Liver (tissue), 9 donors: Measurements from ENCODE around the gene NRAS. TPM values are rescaled to one million over a fixed set of nuclear protein-coding genes. Genes with fewer than 3 reads are reported as not detected.

Source experiments
- DNase-seq: peaks from one replicate; pipeline ENCODE4 v3.0.0-alpha.2; 2017; ENCODE audit warnings: low spot score
- H3K27ac ChIP-seq, 2 donors: one replicate each; pipeline ENCODE4 v1.7.0; 2013; ENCODE audit warnings: inconsistent platforms in 2 of 2, low read length in 2 of 2, control low read depth in 1 of 2, low read depth in 1 of 2, mild to moderate bottlenecking in 1 of 2
- H3K27me3 ChIP-seq, 4 donors: one replicate each; pipeline versions ENCODE4 v1.6.1 to v1.7.0; 2013; ENCODE audit warnings: low read length in 3 of 4, inconsistent platforms in 1 of 4, mild to moderate bottlenecking in 1 of 4, moderate library complexity in 1 of 4; ENCODE audit not compliant: control insufficient read depth in 4 of 4, insufficient read depth in 4 of 4
- H3K36me3 ChIP-seq, 4 donors: one replicate each; pipeline versions ENCODE4 v1.6.1 to v1.7.0; 2013; ENCODE audit warnings: low read length in 3 of 4, mild to moderate bottlenecking in 3 of 4, low read depth in 1 of 4, moderate library complexity in 1 of 4; ENCODE audit not compliant: control insufficient read depth in 4 of 4, insufficient read depth in 3 of 4
- H3K4me1 ChIP-seq, 4 donors: one replicate each; pipeline versions ENCODE4 v1.6.1 to v1.7.0; 2013; ENCODE audit warnings: low read length in 3 of 4, mild to moderate bottlenecking in 3 of 4, moderate library complexity in 1 of 4; ENCODE audit not compliant: control insufficient read depth in 4 of 4, insufficient read depth in 4 of 4
- H3K4me3 ChIP-seq, 3 donors: one replicate each; pipeline versions ENCODE4 v1.6.1 to v1.7.0; 2013; ENCODE audit warnings: low read length in 3 of 3, control low read depth in 1 of 3, low read depth in 1 of 3, mild to moderate bottlenecking in 1 of 3
- H3K9ac ChIP-seq, 2 donors: one replicate each; pipeline ENCODE4 v1.7.0; 2013; ENCODE audit warnings: low read length in 2 of 2, mild to moderate bottlenecking in 2 of 2, moderate library complexity in 2 of 2, control low read depth in 1 of 2, low read depth in 1 of 2
- H3K9me3 ChIP-seq, 4 donors: one replicate each; pipeline versions ENCODE4 v1.6.1 to v1.7.0; 2013; ENCODE audit warnings: low read length in 3 of 4; ENCODE audit not compliant: control insufficient read depth in 4 of 4
- EGR1 ChIP-seq, 2 donors: IDR thresholded peaks; 2 replicates each; pipeline ENCODE4 v1.6.1; 2016 to 2018; ENCODE audit warnings: antibody characterized with exemption in 2 of 2, low read depth in 2 of 2
- FOXA1 ChIP-seq: IDR thresholded peaks from 2 replicates; pipeline ENCODE4 v1.6.1; 2016; ENCODE audit warnings: antibody characterized with exemption
- HNF4A ChIP-seq, 2 donors: conservative IDR thresholded peaks; 2 replicates each; pipeline ENCODE4 v1.6.1; 2016; ENCODE audit warnings: antibody characterized with exemption in 2 of 2, mild to moderate bottlenecking in 2 of 2
- HNF4G ChIP-seq: IDR thresholded peaks from 2 replicates; pipeline ENCODE4 v1.6.1; 2016; ENCODE audit warnings: antibody characterized with exemption
- JUND ChIP-seq, 2 donors: IDR thresholded peaks; 2 replicates each; pipeline ENCODE4 v1.6.1; 2016; ENCODE audit warnings: antibody characterized with exemption in 2 of 2
- RAD21 ChIP-seq, 2 donors: IDR thresholded peaks; 2 replicates each; pipeline ENCODE4 v1.6.1; 2016; ENCODE audit warnings: antibody characterized with exemption in 2 of 2, mild to moderate bottlenecking in 2 of 2
- RXRA ChIP-seq, 2 donors: IDR thresholded peaks; 2 replicates each; pipeline ENCODE4 v1.6.1; 2017 to 2018; ENCODE audit warnings: antibody characterized with exemption in 2 of 2, mild to moderate bottlenecking in 1 of 2
- TAF1 ChIP-seq: conservative IDR thresholded peaks from 2 replicates; pipeline ENCODE4 v1.6.1; 2016; ENCODE audit warnings: antibody characterized with exemption, mild to moderate bottlenecking
- YY1 ChIP-seq: IDR thresholded peaks from 2 replicates; pipeline ENCODE4 v1.6.1; 2016; ENCODE audit warnings: antibody characterized with exemption, mild to moderate bottlenecking
- WGBS: extraction: QIAGEN DNeasy Blood & Tissue Kit; methylation state at CpG from one replicate; pipeline ENCODE4 v1.1.7; 2013; 5-methylcytosine and 5-hydroxymethylcytosine counted together
- polyA plus RNA-seq, 2 donors: library from polyadenylated mRNA; stranded (reverse) in 1 of 2; unstranded in 1 of 2; fragments of 200-250 nt in 1 of 2; fragments of >200 nt in 1 of 2; fragmentation: Nextera tagmentation in 1 of 2; extraction: Ambion mirVana in 1 of 2; gene quantifications; one replicate each; pipeline versions ENCODE4 v1.2.1 to v1.2.3, GENCODE V29; 2013 to 2015
- total RNA-seq, 2 donors: library from RNA; depleted of rRNA; stranded (reverse); fragments of >200 nt; gene quantifications; one replicate each; pipeline ENCODE4 v1.2.3, GENCODE V29; 2014
- TF ChIP-seq, protein P1 (sequence below): IDR thresholded peaks from 2 replicates; pipeline ENCODE4 v1.6.1; 2016; ENCODE audit warnings: antibody characterized with exemption
- TF ChIP-seq, protein P2 (sequence below): IDR thresholded peaks from 2 replicates; pipeline ENCODE4 v1.6.1; 2016; ENCODE audit warnings: antibody characterized with exemption, mild to moderate bottlenecking
- TF ChIP-seq, protein P3 (sequence below): fragments of 150-350 bp; IDR thresholded peaks from 2 replicates; pipeline ENCODE4 v1.5.1; 2017; ENCODE audit warnings: improper control_type of control experiment, low read depth, low read length; ENCODE audit not compliant: missing input control
- donor health status: healthy.
- donor health status: healthy.
- donor health status: healthy.
- donor health status: healthy.
- donor health status: healthy.

The NRAS gene
- total and polyA plus RNA-seq, 4 donors: 6.7 to 36.0 (median 13.4) TPM

GRCh38 chr1:114700036-114700600 is 16.5 kb downstream of the NRAS start:
- H3K9me3 ChIP-seq: no peaks in the 10 kb centered on the region
- H3K27me3 ChIP-seq: no peaks in the 10 kb centered on the region
- H3K36me3 ChIP-seq: no peaks in the 10 kb centered on the region
- H3K27ac ChIP-seq: no peak overlapping the region
- no peak for DNase-seq
- 63% methylated on average over 4 of the region's 4 CpGs for WGBS
- H3K9ac ChIP-seq: no peak overlapping the region
- H3K4me3 ChIP-seq: no peak overlapping the region
- TF ChIP-seq, protein P1, sequence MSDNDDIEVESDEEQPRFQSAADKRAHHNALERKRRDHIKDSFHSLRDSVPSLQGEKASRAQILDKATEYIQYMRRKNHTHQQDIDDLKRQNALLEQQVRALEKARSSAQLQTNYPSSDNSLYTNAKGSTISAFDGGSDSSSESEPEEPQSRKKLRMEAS: no peak
- TF ChIP-seq, protein P2, sequence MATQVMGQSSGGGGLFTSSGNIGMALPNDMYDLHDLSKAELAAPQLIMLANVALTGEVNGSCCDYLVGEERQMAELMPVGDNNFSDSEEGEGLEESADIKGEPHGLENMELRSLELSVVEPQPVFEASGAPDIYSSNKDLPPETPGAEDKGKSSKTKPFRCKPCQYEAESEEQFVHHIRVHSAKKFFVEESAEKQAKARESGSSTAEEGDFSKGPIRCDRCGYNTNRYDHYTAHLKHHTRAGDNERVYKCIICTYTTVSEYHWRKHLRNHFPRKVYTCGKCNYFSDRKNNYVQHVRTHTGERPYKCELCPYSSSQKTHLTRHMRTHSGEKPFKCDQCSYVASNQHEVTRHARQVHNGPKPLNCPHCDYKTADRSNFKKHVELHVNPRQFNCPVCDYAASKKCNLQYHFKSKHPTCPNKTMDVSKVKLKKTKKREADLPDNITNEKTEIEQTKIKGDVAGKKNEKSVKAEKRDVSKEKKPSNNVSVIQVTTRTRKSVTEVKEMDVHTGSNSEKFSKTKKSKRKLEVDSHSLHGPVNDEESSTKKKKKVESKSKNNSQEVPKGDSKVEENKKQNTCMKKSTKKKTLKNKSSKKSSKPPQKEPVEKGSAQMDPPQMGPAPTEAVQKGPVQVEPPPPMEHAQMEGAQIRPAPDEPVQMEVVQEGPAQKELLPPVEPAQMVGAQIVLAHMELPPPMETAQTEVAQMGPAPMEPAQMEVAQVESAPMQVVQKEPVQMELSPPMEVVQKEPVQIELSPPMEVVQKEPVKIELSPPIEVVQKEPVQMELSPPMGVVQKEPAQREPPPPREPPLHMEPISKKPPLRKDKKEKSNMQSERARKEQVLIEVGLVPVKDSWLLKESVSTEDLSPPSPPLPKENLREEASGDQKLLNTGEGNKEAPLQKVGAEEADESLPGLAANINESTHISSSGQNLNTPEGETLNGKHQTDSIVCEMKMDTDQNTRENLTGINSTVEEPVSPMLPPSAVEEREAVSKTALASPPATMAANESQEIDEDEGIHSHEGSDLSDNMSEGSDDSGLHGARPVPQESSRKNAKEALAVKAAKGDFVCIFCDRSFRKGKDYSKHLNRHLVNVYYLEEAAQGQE: no peak
- TF ChIP-seq YY1 (no peak), FOXA1 (no peak), HNF4G (no peak), EGR1 (IDR thresholded peaks at IDR 0.05; ENCODE audit: low read depth in 2 of 2) (no peak), RAD21 (IDR thresholded peaks at IDR 0.05) (no peak)
- TF ChIP-seq, protein P3, sequence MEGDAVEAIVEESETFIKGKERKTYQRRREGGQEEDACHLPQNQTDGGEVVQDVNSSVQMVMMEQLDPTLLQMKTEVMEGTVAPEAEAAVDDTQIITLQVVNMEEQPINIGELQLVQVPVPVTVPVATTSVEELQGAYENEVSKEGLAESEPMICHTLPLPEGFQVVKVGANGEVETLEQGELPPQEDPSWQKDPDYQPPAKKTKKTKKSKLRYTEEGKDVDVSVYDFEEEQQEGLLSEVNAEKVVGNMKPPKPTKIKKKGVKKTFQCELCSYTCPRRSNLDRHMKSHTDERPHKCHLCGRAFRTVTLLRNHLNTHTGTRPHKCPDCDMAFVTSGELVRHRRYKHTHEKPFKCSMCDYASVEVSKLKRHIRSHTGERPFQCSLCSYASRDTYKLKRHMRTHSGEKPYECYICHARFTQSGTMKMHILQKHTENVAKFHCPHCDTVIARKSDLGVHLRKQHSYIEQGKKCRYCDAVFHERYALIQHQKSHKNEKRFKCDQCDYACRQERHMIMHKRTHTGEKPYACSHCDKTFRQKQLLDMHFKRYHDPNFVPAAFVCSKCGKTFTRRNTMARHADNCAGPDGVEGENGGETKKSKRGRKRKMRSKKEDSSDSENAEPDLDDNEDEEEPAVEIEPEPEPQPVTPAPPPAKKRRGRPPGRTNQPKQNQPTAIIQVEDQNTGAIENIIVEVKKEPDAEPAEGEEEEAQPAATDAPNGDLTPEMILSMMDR: no peak
- H3K4me1 ChIP-seq: peaks cover 2 to 12% (median 4%) of the 10 kb centered on the region in 4 donors

DNA sequence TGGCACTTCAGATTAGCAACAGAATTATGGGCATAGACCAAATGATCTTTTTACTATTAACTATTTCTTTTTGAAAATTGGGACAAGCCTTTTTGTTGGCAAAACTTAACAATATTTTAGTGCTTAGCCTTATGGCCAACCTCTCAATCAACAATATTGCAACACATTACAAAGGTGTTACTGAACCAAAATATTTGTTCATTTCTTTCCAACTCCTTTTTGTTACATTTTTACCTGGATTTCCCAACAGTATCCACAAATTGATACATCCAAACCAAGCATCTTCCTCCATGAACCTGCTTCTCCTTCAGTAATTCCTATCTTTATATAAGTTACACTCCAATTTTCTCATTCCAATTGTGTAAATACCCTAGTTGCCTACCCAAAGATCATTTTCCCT is 19.8 kb downstream of the NRAS start:
- TF ChIP-seq JUND (IDR thresholded peaks at IDR 0.05): no peak
- peak in 1 of 2 donors; percentile 20 for TF ChIP-seq HNF4A (conservative IDR thresholded peaks at IDR 0.05)
- no peak for TF ChIP-seq TAF1
- TF ChIP-seq RXRA (IDR thresholded peaks at IDR 0.05): peak in 1 of 2 donors; percentile 13
- TF ChIP-seq, protein P1: no peak
- TF ChIP-seq EGR1 (IDR thresholded peaks at IDR 0.05; ENCODE audit: low read depth in 2 of 2): no peak
- Histone ChIP-seq H3K27ac (no peak overlapping the region), H3K9ac (no peak overlapping the region), H3K27me3 (no peaks in the 10 kb centered on the region), H3K4me3 (no peak overlapping the region), H3K36me3 (no peaks in the 10 kb centered on the region), H3K9me3 (no peaks in the 10 kb centered on the region), H3K4me1 (peaks cover 2 to 12% (median 4%) of the 10 kb centered on the region in 4 donors)
- no peak for DNase-seq
